Measurements from ENCODE around the gene CIDEB.
A peak's percentile ranks its signal among the peaks of the same experiment; 100 is the strongest.

The CIDEB gene

GRCh38 chr14:24273422-24273998 is 34.3 kb downstream of the CIDEB start:
- H3K4me3 Mint-ChIP-seq = no peak overlapping the region
- DNase-seq (ENCODE audit: low spot score in 2 of 2) = no peak

GRCh38 chr14:24272467-24272866 is 35.3 kb downstream of the CIDEB start:
- Mint-ChIP-seq H3K9me3 (no peaks in the 10 kb centered on the region), H3K4me1 (peaks cover 31% of the 10 kb centered on the region), H3K36me3 (ENCODE audit: insufficient read depth) (peaks cover 9% of the 10 kb centered on the region), H3K27ac (ENCODE audit: low read depth) (peak overlapping the region; percentile 87), H3K4me3 (peak overlapping the region; percentile 94), H3K27me3 (no peaks in the 10 kb centered on the region)
- no peak for DNase-seq (ENCODE audit: low spot score in 2 of 2)
- no peak for ATAC-seq (replicated peaks; ENCODE audit: extremely low read depth, poor library complexity, severe bottlenecking)

More at GRCh38 chr14:24273422-24273998, 34.3 kb downstream of the CIDEB start:
- Mint-ChIP-seq H3K4me1 (peaks cover 35% of the 10 kb centered on the region), H3K9me3 (no peaks in the 10 kb centered on the region), H3K36me3 (ENCODE audit: insufficient read depth) (peaks cover 9% of the 10 kb centered on the region), H3K27me3 (no peaks in the 10 kb centered on the region), H3K27ac (ENCODE audit: low read depth) (peak overlapping the region; percentile 87)
- no peak for ATAC-seq (replicated peaks; ENCODE audit: extremely low read depth, poor library complexity, severe bottlenecking)

- peaks cover 31% of the 10 kb centered on the region for H3K4me1 Mint-ChIP-seq
- peak overlapping the region; percentile 87 for H3K27ac Mint-ChIP-seq (ENCODE audit: low read depth)
- no peaks in the 10 kb centered on the region for H3K27me3 Mint-ChIP-seq
- H3K9me3 Mint-ChIP-seq = no peaks in the 10 kb centered on the region
- DNase-seq (ENCODE audit: low spot score in 2 of 2) (no peak), ATAC-seq (replicated peaks; ENCODE audit: extremely low read depth, poor library complexity, severe bottlenecking) (no peak)
- H3K4me3 Mint-ChIP-seq = peak overlapping the region; percentile 94
- peaks cover 15% of the 10 kb centered on the region for H3K36me3 Mint-ChIP-seq (ENCODE audit: insufficient read depth)
These were observed 35.9 kb downstream of the CIDEB start for GRCh38 chr14:24271834-24272263.

GRCh38 chr14:24271134-24271833 is 36.5 kb downstream of the CIDEB start, which contains the start of gene RABGGTA:
Gene RABGGTA, minus strand, starts transcription at chr14:24271597. Its CDS starts 482 bp downstream, at chr14:24271115.
- peaks cover 17% of the 10 kb centered on the region for H3K36me3 Mint-ChIP-seq (ENCODE audit: insufficient read depth)
- H3K4me1 Mint-ChIP-seq = peaks cover 28% of the 10 kb centered on the region
- DNase-seq (ENCODE audit: low spot score in 2 of 2) (peak; percentile 85 to 95), ATAC-seq (replicated peaks; ENCODE audit: extremely low read depth, poor library complexity, severe bottlenecking) (peak; percentile 92)
- H3K27ac Mint-ChIP-seq (ENCODE audit: low read depth) = peak within 1 kb of the TSS; percentile 87
- H3K9me3 Mint-ChIP-seq = no peaks in the 10 kb centered on the region
- no peaks in the 10 kb centered on the region for H3K27me3 Mint-ChIP-seq
- H3K4me3 Mint-ChIP-seq = peak within 1 kb of the TSS; percentile 94

GRCh38 chr14:24270537-24271133 is 37.1 kb downstream of the CIDEB start:
- Mint-ChIP-seq H3K27ac (ENCODE audit: low read depth) (peak overlapping the region; percentile 87), H3K4me1 (peaks cover 28% of the 10 kb centered on the region), H3K36me3 (ENCODE audit: insufficient read depth) (peaks cover 17% of the 10 kb centered on the region), H3K4me3 (peak overlapping the region; percentile 94), H3K9me3 (no peaks in the 10 kb centered on the region), H3K27me3 (no peaks in the 10 kb centered on the region)
- DNase-seq (ENCODE audit: low spot score in 2 of 2) = no peak
- peak; percentile 2 for ATAC-seq (replicated peaks; ENCODE audit: extremely low read depth, poor library complexity, severe bottlenecking)

- peaks cover 17% of the 10 kb centered on the region for H3K36me3 Mint-ChIP-seq (ENCODE audit: insufficient read depth)
- ATAC-seq (replicated peaks; ENCODE audit: extremely low read depth, poor library complexity, severe bottlenecking) (no peak), DNase-seq (ENCODE audit: low spot score in 2 of 2) (no peak)
- peak overlapping the region; percentile 94 for H3K4me3 Mint-ChIP-seq
- no peaks in the 10 kb centered on the region for H3K27me3 Mint-ChIP-seq
- peak overlapping the region; percentile 87 for H3K27ac Mint-ChIP-seq (ENCODE audit: low read depth)
- H3K9me3 Mint-ChIP-seq = no peaks in the 10 kb centered on the region
- H3K4me1 Mint-ChIP-seq = peaks cover 28% of the 10 kb centered on the region
These were observed 37.8 kb downstream of the CIDEB start for GRCh38 chr14:24269910-24270536.

GRCh38 chr14:24269368-24269767 is 38.4 kb downstream of the CIDEB start:
- ATAC-seq (replicated peaks; ENCODE audit: extremely low read depth, poor library complexity, severe bottlenecking) = no peak
- no peaks in the 10 kb centered on the region for H3K27me3 Mint-ChIP-seq
- H3K4me3 Mint-ChIP-seq = no peak overlapping the region
- H3K4me1 Mint-ChIP-seq = peaks cover 28% of the 10 kb centered on the region
- no peak for DNase-seq (ENCODE audit: low spot score in 2 of 2)
- H3K36me3 Mint-ChIP-seq (ENCODE audit: insufficient read depth) = peaks cover 17% of the 10 kb centered on the region
- no peaks in the 10 kb centered on the region for H3K9me3 Mint-ChIP-seq
- no peak overlapping the region for H3K27ac Mint-ChIP-seq (ENCODE audit: low read depth)

GRCh38 chr14:24268225-24268624 is 39.6 kb downstream of the CIDEB start:
- no peak overlapping the region for H3K27ac Mint-ChIP-seq (ENCODE audit: low read depth)
- peaks cover 17% of the 10 kb centered on the region for H3K36me3 Mint-ChIP-seq (ENCODE audit: insufficient read depth)
- H3K9me3 Mint-ChIP-seq = no peaks in the 10 kb centered on the region
- H3K4me1 Mint-ChIP-seq = peaks cover 28% of the 10 kb centered on the region
- ATAC-seq (replicated peaks; ENCODE audit: extremely low read depth, poor library complexity, severe bottlenecking) (no peak), DNase-seq (ENCODE audit: low spot score in 2 of 2) (no peak)
- H3K4me3 Mint-ChIP-seq = no peak overlapping the region
- H3K27me3 Mint-ChIP-seq = no peaks in the 10 kb centered on the region

- Mint-ChIP-seq H3K36me3 (ENCODE audit: insufficient read depth) (peaks cover 17% of the 10 kb centered on the region), H3K9me3 (no peaks in the 10 kb centered on the region), H3K27ac (ENCODE audit: low read depth) (no peak overlapping the region), H3K27me3 (no peaks in the 10 kb centered on the region), H3K4me3 (no peak overlapping the region), H3K4me1 (peaks cover 23% of the 10 kb centered on the region)
- ATAC-seq (replicated peaks; ENCODE audit: extremely low read depth, poor library complexity, severe bottlenecking) (no peak), DNase-seq (ENCODE audit: low spot score in 2 of 2) (no peak)
These were observed 40.3 kb downstream of the CIDEB start for GRCh38 chr14:24267516-24267915.

- Mint-ChIP-seq H3K9me3 (no peaks in the 10 kb centered on the region), H3K27me3 (no peaks in the 10 kb centered on the region), H3K27ac (ENCODE audit: low read depth) (no peak overlapping the region), H3K4me1 (peaks cover 15% of the 10 kb centered on the region), H3K36me3 (ENCODE audit: insufficient read depth) (peaks cover 16% of the 10 kb centered on the region), H3K4me3 (no peak overlapping the region)
- no peak for DNase-seq (ENCODE audit: low spot score in 2 of 2)
- ATAC-seq (replicated peaks; ENCODE audit: extremely low read depth, poor library complexity, severe bottlenecking) = no peak
These were observed 41.2 kb downstream of the CIDEB start for GRCh38 chr14:24266344-24267244.

- H3K36me3 Mint-ChIP-seq (ENCODE audit: insufficient read depth) = peaks cover 9% of the 10 kb centered on the region
- H3K4me1 Mint-ChIP-seq = peaks cover 4% of the 10 kb centered on the region
- no peak overlapping the region for H3K27ac Mint-ChIP-seq (ENCODE audit: low read depth)
- no peak overlapping the region for H3K4me3 Mint-ChIP-seq
- H3K9me3 Mint-ChIP-seq = no peaks in the 10 kb centered on the region
- H3K27me3 Mint-ChIP-seq = no peaks in the 10 kb centered on the region
- DNase-seq (ENCODE audit: low spot score in 2 of 2) (no peak), ATAC-seq (replicated peaks; ENCODE audit: extremely low read depth, poor library complexity, severe bottlenecking) (no peak)
These were observed 43.5 kb downstream of the CIDEB start for GRCh38 chr14:24264298-24264697.

GRCh38 chr14:24263848-24264247 is 43.9 kb downstream of the CIDEB start:
- H3K27me3 Mint-ChIP-seq = no peaks in the 10 kb centered on the region
- peaks cover 4% of the 10 kb centered on the region for H3K4me1 Mint-ChIP-seq
- DNase-seq (ENCODE audit: low spot score in 2 of 2) = no peak
- no peak for ATAC-seq (replicated peaks; ENCODE audit: extremely low read depth, poor library complexity, severe bottlenecking)
- H3K4me3 Mint-ChIP-seq = no peak overlapping the region
- no peaks in the 10 kb centered on the region for H3K9me3 Mint-ChIP-seq
- H3K27ac Mint-ChIP-seq (ENCODE audit: low read depth) = no peak overlapping the region
- peaks cover 9% of the 10 kb centered on the region for H3K36me3 Mint-ChIP-seq (ENCODE audit: insufficient read depth)
